Thoracic aorta (tissue), 2 donors: Measurements from ENCODE around the gene FOXJ2. TPM values are rescaled to one million over a fixed set of nuclear protein-coding genes. Genes with fewer than 3 reads are reported as not detected.

Experiments
- ATAC-seq: fragments of 150-250 bp; one replicate; pipeline ENCODE4 v1.8.0; 2017; ENCODE audit warnings: low read depth; ENCODE audit not compliant: insufficient number of reproducible peaks, low FRiP score
- DNase-seq: peaks from one replicate; pipeline ENCODE4 v3.0.0-alpha.2; 2020; ENCODE audit warnings: low spot score
- H3K27ac ChIP-seq, 2 donors: fragments of 200-600 bp; sonication (generic); 1 replicate in 1 of 2; 2 replicates in 1 of 2; pipeline ENCODE4 v1.5.1; 2016; ENCODE audit warnings: mild to moderate bottlenecking in 2 of 2, moderate library complexity in 2 of 2
- H3K27me3 ChIP-seq: fragments of 200-600 bp; sonication (generic); replicated peaks from 2 replicates; pipeline ENCODE4 v1.6.0; 2016; ENCODE audit warnings: mild to moderate bottlenecking; ENCODE audit not compliant: insufficient read depth
- H3K36me3 ChIP-seq: fragments of 200-600 bp; sonication (generic); one replicate; pipeline ENCODE4 v1.5.1; 2016
- H3K4me1 ChIP-seq, 2 donors: fragments of 200-600 bp; sonication (generic); 1 replicate in 1 of 2; 2 replicates in 1 of 2; pipeline versions ENCODE4 v1.5.1 to v1.6.0; 2016; ENCODE audit warnings: low read depth in 2 of 2, mild to moderate bottlenecking in 1 of 2; ENCODE audit not compliant: control insufficient read depth in 1 of 2
- H3K4me3 ChIP-seq: fragments of 200-600 bp; sonication (generic); 2 replicates; pipeline ENCODE4 v1.5.1; 2016; ENCODE audit warnings: mild to moderate bottlenecking
- H3K9me3 ChIP-seq: fragments of 200-600 bp; sonication (generic); 2 replicates; pipeline ENCODE4 v1.5.1; 2016
- CTCF ChIP-seq: fragments of 200-600 bp; sonication (generic); IDR thresholded peaks from one replicate; pipeline ENCODE4 v1.5.1; 2019; ENCODE audit warnings: antibody characterized with exemption
- total RNA-seq, 2 donors: library from RNA; depleted of rRNA; stranded (reverse); fragments of >200 nt; gene quantifications; one replicate each; pipeline versions ENCODE4 v1.1.0 to v1.2.3, GENCODE V29; 2016

The FOXJ2 gene
- total RNA-seq, 2 donors from 2014 or later: 25.7 to 29.6 TPM

GRCh38 chr12:8048906-8049305, 16.4 kb downstream of the FOXJ2 start:
- H3K27me3 ChIP-seq: no peaks in the 10 kb centered on the region
- H3K4me3 ChIP-seq: no peak overlapping the region
- no peak for DNase-seq
- no peaks in the 10 kb centered on the region for H3K9me3 ChIP-seq
- no peaks in the 10 kb centered on the region for H3K4me1 ChIP-seq
- TF ChIP-seq CTCF: no peak
- no peak overlapping the region for H3K27ac ChIP-seq
- no peak for ATAC-seq
- H3K36me3 ChIP-seq: peaks cover 81% of the 10 kb centered on the region

- DNase-seq (no peak), ATAC-seq (no peak)
- H3K36me3 ChIP-seq: peaks cover 71% of the 10 kb centered on the region
- no peak for TF ChIP-seq CTCF
- no peak overlapping the region for H3K4me3 ChIP-seq
- H3K4me1 ChIP-seq: no peaks in the 10 kb centered on the region
- H3K9me3 ChIP-seq: no peaks in the 10 kb centered on the region
- no peak overlapping the region for H3K27ac ChIP-seq
- no peaks in the 10 kb centered on the region for H3K27me3 ChIP-seq
These were observed 18.2 kb downstream of the FOXJ2 start for GRCh38 chr12:8050600-8051250.

GRCh38 chr12:8052679-8053078, 20.2 kb downstream of the FOXJ2 start:
- no peak overlapping the region for H3K4me3 ChIP-seq
- no peaks in the 10 kb centered on the region for H3K27me3 ChIP-seq
- no peaks in the 10 kb centered on the region for H3K9me3 ChIP-seq
- ATAC-seq: no peak
- H3K36me3 ChIP-seq: peaks cover 56% of the 10 kb centered on the region
- no peak for DNase-seq
- no peak for TF ChIP-seq CTCF
- no peaks in the 10 kb centered on the region for H3K4me1 ChIP-seq
- no peak overlapping the region for H3K27ac ChIP-seq

- H3K4me3 ChIP-seq: no peak overlapping the region
- H3K27ac ChIP-seq: no peak overlapping the region
- peaks cover 35% of the 10 kb centered on the region for H3K36me3 ChIP-seq
- TF ChIP-seq CTCF: no peak
- no peak for DNase-seq
- no peaks in the 10 kb centered on the region for H3K27me3 ChIP-seq
- no peaks in the 10 kb centered on the region for H3K9me3 ChIP-seq
- no peak for ATAC-seq
- H3K4me1 ChIP-seq: no peaks in the 10 kb centered on the region
These were observed 22.3 kb downstream of the FOXJ2 start for GRCh38 chr12:8054816-8055215.

- ATAC-seq (no peak), DNase-seq (no peak)
- peak overlapping the region in 1 of 2 donors; percentile 34 for H3K27ac ChIP-seq
- no peaks in the 10 kb centered on the region for H3K4me1 ChIP-seq
- TF ChIP-seq CTCF: no peak
- H3K36me3 ChIP-seq: peaks cover 18% of the 10 kb centered on the region
- no peak overlapping the region for H3K4me3 ChIP-seq
- H3K27me3 ChIP-seq: no peaks in the 10 kb centered on the region
- H3K9me3 ChIP-seq: no peaks in the 10 kb centered on the region
These were observed 24.8 kb downstream of the FOXJ2 start for GRCh38 chr12:8057306-8057705.
